Endometrial microvascular endothelial cells (primary cell): ENCODE measurements around the gene METTL14. TPM values are rescaled to one million over a fixed set of nuclear protein-coding genes. Genes with fewer than 3 reads are reported as not detected.
"Not testable (repeated sequence)": the region's sequence is repeated elsewhere in the genome, so short reads cannot be mapped to it uniquely, and the experiment has no call there.

Experiments
- in situ Hi-C: cut with HindIII; loops from 2 replicates; pipeline ENCODE4 v1.10.0; 2017; ENCODE audit warnings: low sequenced_read_pairs, low pct_unique_long_range_greater_than_20kb; ENCODE audit errors: inconsistent ontology term
- total RNA-seq: library from RNA; depleted of rRNA; stranded (reverse); fragments of >200 nt; gene quantifications from one replicate; pipeline ENCODE4 v1.2.3, GENCODE V29; 2015; ENCODE audit errors: inconsistent ontology term

METTL14 gene
- 65.3 TPM for total RNA-seq

DNA sequence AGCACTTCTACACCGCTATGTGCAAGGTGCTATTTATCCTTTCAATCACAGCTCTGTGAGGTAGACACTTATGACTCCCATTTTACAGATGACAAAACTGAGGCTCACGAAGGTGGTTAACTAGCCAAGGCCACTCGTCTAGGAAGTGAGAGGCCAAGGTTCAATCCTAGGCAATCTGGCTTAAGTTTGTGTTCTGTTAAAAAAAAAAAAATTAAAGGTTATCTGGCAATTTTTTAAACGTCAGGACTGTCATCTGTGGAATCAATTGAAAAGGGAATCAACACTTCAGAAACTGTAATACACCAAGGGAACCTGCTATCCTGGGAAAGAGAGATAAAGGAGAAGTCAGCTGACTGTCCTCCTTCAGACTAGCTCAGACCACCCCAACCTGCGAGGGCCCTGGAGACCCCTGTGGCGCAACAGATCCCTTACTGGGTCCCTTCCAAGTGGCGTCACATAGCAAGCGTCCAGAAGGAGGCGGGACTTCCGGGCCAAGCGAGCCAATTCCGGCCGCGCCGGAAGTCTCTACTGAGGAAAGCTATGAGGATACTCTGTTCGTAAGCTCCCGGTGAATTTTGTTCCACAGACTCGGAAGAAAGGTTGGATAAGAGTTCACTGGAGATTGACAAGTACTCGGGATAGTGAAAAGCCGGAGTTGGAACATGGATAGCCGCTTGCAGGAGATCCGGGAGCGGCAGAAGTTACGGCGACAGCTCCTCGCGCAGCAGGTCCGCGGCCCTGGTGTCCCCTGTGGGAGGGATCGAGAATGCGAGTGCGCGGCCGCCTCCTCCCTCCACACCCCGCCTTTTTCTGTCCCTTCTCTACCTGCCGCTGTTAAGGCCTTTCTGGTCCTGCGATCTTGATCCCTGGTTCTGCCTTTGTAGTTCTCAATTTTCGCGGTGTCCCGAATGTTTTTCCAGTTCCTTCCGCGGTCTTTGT lies at the start of gene METTL14:
METTL14 (plus strand) TSS at position 520 of the 939 bp plus-strand sequence; CDS start at position 663, 143 bp downstream.
- in situ Hi-C loops = no loop called here

GRCh38 chr4:118636126-118636525 lies 49.1 kb upstream of the METTL14 start:
- in situ Hi-C loops = not testable (repeated sequence)

DNA sequence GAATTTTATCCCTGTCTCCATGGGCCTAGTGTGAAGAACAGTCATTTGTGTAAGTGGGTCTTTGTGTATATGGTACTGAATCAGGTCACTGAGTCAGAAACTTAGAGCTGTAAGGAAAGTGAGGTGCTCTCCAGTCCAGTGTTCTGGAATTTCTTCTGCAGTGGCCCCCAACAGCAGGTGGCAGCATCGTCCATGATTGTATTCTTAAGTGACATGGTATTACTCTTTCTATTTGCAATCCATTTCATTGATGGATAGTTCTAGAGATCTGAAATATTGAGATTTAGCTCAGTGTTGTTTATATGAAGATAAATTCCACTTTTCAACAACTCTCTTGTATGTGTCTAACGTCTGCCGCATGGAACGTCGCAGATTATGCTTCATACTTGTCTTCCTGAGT lies 20.5 kb upstream of the METTL14 start:
- in situ Hi-C loops = not testable (repeated sequence)

- in situ Hi-C loops = not testable (repeated sequence)
Measured at GRCh38 chr4:118669220-118669619, 16.0 kb upstream of the METTL14 start.

DNA sequence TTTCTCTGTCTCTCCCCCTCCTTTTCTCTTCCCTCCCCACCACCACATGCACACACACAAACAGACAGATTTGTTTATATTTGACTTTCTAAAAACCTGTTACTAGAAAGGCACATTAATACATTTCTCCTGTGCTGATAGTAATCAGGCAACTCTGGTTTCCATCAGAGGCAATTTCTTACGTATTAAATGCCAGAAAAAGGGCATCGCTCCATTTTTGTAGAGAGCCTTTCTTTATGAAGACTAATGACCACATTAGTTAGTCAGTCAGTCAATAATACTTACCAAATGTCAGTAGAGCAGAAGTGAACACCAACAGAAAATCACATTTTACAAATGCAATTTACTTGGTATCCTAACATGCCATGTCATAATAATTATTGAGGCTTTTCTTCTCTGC lies 14.2 kb upstream of the METTL14 start:
- in situ Hi-C loops = not testable (repeated sequence)

DNA sequence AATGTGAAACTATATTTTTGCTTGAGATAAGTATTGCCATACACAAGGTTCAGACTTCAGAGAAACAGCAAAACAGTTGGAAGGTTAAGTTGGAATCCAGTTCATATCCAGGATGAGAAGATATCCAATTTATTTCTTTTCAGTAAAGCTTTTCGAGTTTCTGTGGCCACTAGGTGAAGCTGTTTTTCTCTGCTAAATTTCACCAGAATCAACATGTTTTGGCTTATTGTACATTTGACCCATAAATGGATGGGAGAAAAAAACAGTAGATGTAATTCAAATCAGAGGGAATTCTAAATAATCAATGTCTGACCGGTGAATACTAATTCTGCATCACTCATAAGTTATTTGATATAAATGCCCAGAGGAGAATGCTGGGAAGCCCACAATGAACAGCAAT lies 9.1 kb upstream of the METTL14 start:
- in situ Hi-C loops = no loop called here

DNA sequence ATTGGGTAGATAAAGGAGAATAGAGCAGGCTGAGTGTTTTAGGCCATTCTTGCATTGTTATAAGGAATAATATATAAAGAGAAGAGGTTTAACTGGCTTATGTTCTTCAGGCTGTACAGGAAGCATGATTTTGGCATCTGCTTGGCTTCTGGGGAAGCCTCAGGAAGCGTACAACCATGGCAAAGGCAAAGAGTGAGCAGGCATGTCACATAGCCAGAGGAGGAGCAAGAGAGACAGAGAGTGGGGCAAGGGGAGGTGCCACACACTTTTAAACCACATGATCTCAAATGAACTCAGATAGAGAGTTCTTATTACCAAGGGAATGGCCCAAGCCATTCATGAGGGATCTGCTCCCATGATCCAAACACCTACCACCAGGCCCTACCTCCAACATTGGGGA lies 4.4 kb upstream of the METTL14 start:
- in situ Hi-C loops = no loop called here

- in situ Hi-C loops = no loop called here
Measured at GRCh38 chr4:118682928-118683327, 2.3 kb upstream of the METTL14 start.

DNA sequence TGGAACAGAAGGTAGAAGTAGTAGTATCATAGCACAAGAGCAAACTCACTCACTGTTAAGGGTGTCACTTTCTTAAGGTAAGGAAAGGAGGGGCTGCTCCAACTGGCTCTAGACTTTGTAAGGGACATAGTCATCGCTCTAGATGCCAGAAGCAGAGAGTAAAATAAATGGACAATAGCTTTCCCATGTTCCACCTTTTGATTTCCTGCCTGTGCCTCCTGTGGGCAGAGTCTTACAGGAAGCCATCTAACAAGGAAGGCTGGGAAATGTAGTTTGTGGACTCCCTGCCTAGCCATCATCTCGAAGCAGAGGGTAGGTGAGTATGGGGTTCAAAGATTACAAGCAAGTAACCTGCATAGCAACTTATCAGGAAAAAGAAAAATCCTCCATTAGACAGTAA lies 1.7 kb upstream of the METTL14 start:
- in situ Hi-C loops = no loop called here

GRCh38 chr4:118703118-118703517 lies 17.9 kb downstream of the METTL14 start:
- in situ Hi-C loops = no loop called here

DNA sequence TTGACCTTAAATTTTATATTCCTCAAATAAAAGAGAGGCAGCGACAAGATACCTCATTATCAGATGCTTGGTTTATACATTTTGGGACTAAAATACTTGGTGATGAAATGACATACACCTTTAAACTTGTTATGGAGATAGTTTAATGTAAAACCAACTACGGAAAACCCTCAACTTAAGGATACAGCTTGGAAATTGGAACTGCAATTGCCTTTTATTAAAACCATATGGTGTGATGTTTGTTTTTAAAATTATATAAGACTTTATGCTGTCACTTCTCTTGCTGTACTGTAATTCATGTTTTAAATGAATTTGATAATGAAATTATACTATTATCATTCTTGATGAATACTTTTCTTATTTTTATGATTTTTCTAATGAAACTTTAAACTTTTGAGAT lies 25.9 kb downstream of the METTL14 start:
- in situ Hi-C loops = no loop called here

DNA sequence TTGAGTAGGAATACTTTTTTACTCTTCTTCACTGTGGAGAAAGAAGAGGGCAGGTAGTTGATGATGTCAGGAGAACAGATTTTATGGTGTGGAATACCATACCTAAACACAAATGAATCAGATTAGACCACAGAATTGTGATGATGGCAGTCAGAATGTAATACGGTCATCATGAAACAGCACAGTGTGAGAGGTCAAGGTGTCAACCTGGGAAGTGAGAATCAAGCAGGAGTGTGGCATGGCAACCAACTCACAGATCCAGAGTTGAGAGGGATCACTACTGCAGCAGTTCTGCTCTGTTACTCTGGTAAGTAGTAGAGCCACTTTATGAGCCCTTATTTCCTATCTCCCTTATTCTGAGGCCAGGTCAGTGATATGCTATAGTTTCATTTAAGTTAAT lies 27.7 kb downstream of the METTL14 start:
- in situ Hi-C loops = no loop called here

GRCh38 chr4:118714682-118715081 lies 29.5 kb downstream of the METTL14 start:
- in situ Hi-C loops = no loop called here

GRCh38 chr4:118716304-118716703 lies 31.1 kb downstream of the METTL14 start:
- in situ Hi-C loops = no loop called here

- in situ Hi-C loops = no loop called here
Measured at GRCh38 chr4:118718511-118719170, 33.4 kb downstream of the METTL14 start.

DNA sequence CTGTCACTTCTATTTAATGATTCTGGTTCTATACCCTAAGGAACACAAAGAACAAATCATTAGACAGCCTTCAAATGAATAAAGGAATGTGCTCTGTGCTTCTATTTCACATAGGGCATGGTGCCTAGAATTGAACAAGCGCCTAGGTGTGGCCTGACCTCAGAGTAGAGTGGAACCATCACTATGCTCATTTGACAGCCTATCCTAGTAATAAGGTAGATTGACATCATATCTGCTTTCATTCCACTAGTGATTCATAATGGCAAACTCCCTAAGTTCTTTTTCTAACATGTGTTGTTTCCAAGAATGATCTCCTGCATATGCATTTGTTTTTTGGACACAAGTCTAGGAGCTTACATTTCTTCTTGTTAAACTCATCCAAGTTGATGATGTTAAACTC lies 36.6 kb downstream of the METTL14 start:
- in situ Hi-C loops = no loop called here

DNA sequence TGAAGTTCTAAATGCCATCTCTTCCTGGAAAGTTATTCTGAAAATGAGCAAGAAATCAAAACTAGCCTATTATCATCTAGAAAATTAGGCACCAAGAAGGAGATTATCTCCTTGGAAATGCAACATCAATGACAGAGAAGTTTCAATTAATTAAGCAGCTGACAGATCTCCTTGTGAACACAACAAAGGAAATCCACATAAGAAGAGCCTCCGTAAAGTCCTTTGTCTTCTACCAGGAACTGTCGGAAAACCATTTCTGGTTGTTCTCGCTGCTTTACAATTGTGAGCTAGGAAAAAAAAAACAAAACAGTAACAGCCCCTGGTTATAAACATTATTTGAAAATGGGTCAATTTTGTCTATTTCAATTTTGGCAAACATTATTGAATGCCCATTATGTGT lies 38.2 kb downstream of the METTL14 start:
- in situ Hi-C loops = no loop called here

DNA sequence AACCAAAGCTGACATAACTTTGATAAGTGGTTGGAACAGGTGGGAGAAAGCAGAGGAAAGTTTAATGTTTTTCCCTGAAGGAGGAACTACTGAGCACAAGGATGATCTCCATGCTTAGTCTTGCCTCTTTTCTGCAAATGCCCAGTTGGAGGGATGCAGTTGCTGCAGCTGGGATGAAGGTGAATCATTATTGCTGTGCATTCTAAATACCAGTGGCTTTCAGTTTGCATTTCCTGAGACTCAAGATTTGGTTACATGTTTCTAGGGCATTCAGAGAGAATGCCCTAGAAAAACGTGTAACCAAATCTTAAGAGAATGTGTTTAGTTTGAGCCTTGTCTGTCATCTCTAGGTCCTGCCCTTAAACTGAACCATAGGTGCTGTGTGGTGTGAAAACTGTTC lies 42.2 kb downstream of the METTL14 start:
- in situ Hi-C loops = no loop called here

DNA sequence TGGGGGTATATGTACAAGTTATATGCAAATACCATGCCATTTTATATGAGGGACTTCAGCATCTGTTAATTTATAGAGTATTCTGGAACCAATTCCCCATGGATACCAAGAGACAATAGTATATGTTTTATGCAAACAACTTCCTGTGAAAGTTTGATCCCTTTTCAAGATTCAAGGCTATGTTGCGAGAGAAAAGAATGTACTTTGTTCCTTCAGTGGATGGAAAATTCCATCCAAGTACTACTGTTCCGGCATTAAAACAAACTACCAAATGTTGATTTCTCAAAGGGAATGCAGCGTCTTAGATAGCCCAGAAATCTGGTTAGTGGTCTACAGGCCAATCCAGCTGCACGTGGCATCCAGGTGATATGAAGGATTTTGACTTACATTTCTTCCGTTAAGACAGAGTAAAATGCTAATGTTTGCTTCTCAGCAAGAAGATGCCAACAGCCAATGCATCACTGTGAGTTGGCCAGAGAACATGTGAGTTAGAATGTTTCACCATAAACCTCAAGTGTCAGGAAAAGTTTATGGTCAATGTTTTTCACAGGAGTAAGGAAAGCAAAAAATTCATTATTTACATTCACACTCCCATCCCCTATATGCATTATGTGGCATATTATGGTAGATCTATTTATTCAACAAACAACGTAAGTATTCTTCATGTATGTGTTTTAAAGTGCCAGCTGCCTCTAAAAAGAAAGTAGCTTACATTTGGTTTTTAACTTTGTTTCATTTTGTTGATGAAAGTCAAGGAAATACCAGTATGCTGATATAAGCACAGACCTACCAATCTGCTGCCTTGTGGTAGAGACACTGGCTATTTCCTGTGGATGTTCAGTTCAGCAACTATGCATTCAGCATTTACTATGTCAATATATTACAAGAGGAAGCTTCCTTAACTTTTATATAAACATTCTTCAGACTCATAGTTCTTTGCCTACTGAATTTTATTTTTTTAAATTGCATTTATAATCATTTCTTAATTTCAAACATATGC lies 44.4 kb downstream of the METTL14 start:
- in situ Hi-C loops = no loop called here
